ENCODE results near the gene PTPRF.

The PTPRF gene

GRCh38 chr1:43587001-43587400 lies 56.3 kb downstream of the PTPRF start:
- no peak for TF ChIP-seq CTCF (conservative IDR thresholded peaks at IDR 0.05; ENCODE audit: low read depth, low read length)
- no peak overlapping the region for H3K4me3 ChIP-seq (ENCODE audit: low read length)
- no peak for DNase-seq (ENCODE audit: low read depth)

- no peak overlapping the region for H3K4me3 ChIP-seq (ENCODE audit: low read length)
- no peak for DNase-seq (ENCODE audit: low read depth)
- no peak for TF ChIP-seq CTCF (conservative IDR thresholded peaks at IDR 0.05; ENCODE audit: low read depth, low read length)
These were observed 56.9 kb downstream of the PTPRF start for GRCh38 chr1:43587594-43587993.

- no peak for DNase-seq (ENCODE audit: low read depth)
- TF ChIP-seq CTCF (conservative IDR thresholded peaks at IDR 0.05; ENCODE audit: low read depth, low read length), result no peak
- H3K4me3 ChIP-seq (ENCODE audit: low read length), result no peak overlapping the region
These were observed 57.9 kb downstream of the PTPRF start for GRCh38 chr1:43588592-43588991.

GRCh38 chr1:43590388-43590925 lies 59.8 kb downstream of the PTPRF start:
- H3K4me3 ChIP-seq (ENCODE audit: low read length), result no peak overlapping the region
- DNase-seq (ENCODE audit: low read depth), result no peak
- peak; percentile 30 for TF ChIP-seq CTCF (conservative IDR thresholded peaks at IDR 0.05; ENCODE audit: low read depth, low read length)

- H3K4me3 ChIP-seq (ENCODE audit: low read length), result no peak overlapping the region
- DNase-seq (ENCODE audit: low read depth), result no peak
- no peak for TF ChIP-seq CTCF (conservative IDR thresholded peaks at IDR 0.05; ENCODE audit: low read depth, low read length)
These were observed 60.5 kb downstream of the PTPRF start for GRCh38 chr1:43591181-43591580.

- no peak overlapping the region for H3K4me3 ChIP-seq (ENCODE audit: low read length)
- DNase-seq (ENCODE audit: low read depth), result no peak
- TF ChIP-seq CTCF (conservative IDR thresholded peaks at IDR 0.05; ENCODE audit: low read depth, low read length), result no peak
These were observed 61.5 kb downstream of the PTPRF start for GRCh38 chr1:43592051-43592665.

- H3K4me3 ChIP-seq (ENCODE audit: low read length), result no peak overlapping the region
- no peak for DNase-seq (ENCODE audit: low read depth)
- no peak for TF ChIP-seq CTCF (conservative IDR thresholded peaks at IDR 0.05; ENCODE audit: low read depth, low read length)
These were observed 62.4 kb downstream of the PTPRF start for GRCh38 chr1:43592974-43593683.
